HG02884 (cell line): ENCODE measurements around the gene CREB5.
"Not testable (repeated sequence)": the region's sequence is repeated elsewhere in the genome, so short reads cannot be mapped to it uniquely, and the experiment has no call there.

Experiments
- ATAC-seq: cut with Tn5 transposase; IDR thresholded peaks from one replicate; pipeline ENCODE4 v1.9.1; 2021; ENCODE audit warnings: mild to moderate bottlenecking, moderate library complexity; ENCODE audit not compliant: unreplicated experiment

Gene CREB5

DNA sequence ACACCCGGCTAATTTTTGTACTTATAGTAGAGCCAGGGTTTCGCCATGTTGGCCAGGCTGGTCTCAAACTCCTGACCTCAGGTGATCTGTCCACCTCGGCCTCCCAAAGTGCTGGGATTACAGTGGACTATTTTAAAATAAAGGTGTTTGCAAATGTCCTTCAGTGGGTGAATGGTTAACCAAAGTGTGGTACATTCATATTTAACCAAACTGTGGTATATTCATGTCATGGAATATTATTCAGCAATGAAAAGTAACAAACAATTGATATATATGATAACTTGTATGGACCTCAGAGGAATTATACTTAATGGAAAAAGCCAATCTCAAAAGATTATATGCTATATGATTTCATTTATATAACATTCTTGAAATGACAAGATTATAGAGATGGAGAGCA is 190.0 kb downstream of the CREB5 start:
- no peak for ATAC-seq

DNA sequence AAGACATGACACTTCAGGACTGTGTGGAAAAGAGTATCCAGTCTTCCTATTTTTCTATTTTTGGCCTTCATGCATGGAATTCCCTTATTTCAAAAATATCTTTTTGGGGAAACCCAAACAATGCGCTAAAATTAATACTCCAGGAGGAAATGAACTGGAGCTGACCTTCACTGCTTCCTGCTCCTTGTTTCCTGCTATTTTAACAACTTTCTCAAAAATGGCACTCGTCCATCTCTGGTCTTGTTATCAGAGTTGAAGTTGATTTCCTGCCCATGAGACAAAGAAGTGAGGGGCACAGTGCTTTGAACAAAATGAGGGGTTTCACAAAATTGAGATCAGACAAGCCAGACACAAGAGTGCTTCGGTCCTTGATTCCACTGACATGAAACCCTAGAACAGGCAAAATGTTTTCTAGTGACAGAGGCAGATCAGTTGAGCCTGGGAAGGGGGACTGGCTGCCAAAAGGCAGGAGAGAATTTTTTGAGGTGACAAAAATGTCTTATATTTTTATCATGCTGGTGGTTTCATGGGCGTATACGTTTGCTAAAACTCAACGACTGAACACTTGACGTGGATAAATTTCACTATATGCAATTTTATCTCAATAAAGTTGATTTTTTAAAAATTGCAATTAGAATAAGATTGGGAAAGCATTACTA is 193.2 kb downstream of the CREB5 start:
- ATAC-seq = no peak

DNA sequence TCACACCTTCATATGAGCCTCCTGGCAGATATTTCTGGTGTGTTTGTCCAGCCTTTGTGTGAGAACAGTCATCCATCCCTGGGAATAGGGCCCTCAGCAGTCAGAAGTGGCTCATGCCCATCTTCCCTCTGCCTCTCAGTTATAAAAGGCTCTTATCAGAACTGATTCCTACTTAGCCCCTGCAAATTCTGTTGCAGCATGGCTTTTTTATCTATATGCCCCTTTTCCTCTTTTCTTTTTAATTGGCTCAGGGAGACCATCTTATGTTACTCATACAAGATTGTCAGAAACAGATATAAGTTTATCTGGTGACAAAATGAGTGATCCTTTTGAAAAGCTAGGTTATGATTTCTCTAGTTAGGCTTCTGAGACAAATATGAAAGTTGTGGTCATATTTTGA is 194.1 kb downstream of the CREB5 start:
- ATAC-seq = no peak

DNA sequence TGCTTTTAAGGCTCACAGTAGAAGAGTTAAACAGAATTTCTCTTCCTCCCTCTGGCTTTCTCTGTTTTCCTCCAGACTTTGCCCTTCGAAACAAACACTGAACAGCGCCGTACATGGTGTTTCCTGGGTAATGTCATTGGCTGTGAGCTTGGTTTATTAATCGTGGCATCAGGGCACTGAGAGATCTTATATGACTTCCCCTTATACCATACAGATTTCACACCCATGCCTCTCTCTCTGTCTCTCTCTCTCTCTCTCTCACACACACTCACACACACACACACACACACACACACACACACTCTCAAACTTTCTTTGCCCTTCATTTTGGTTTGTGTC is 195.5 kb downstream of the CREB5 start:
- ATAC-seq = no peak

DNA sequence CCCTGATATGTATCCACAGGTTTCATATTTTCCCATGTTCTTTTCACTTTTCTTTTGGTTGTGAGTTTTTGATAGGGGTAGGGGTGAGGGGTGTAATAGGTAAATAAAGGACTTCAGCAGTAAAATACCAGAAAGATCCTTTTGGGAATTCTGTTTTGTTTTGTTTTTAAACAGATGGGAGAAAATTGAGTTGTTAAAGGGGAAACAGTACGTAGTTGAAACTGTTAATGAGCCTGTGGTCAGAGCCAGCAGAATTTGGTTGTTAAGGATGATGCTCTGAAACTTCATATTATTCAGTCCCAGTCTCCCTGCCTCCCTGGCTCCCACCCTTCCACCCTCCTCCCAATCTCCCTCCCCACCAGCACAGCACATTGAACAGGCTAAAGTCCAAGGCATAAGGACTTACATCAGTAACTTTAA is 195.9 kb downstream of the CREB5 start:
- no peak for ATAC-seq

DNA sequence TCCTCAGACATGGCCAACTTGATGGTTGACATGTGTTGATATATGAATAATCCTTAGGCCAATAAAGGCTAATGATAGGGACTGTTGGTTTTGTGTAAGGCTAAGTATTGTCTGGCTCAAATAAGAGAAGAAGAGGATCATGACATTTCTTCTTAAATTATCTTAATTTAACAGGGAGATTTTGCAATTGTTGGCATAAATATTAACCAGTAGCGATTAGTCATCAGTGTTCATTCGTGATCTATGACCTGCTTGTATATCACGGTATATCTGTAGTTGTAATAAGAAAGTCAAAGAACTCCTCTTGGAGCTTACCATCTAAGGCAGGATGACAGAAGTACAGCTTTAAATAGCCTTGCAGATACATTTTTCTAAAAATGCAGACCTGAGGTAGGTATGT is 196.4 kb downstream of the CREB5 start:
- ATAC-seq = no peak

GRCh38 chr7:28609608-28610007 is 197.3 kb downstream of the CREB5 start:
- no peak for ATAC-seq

DNA sequence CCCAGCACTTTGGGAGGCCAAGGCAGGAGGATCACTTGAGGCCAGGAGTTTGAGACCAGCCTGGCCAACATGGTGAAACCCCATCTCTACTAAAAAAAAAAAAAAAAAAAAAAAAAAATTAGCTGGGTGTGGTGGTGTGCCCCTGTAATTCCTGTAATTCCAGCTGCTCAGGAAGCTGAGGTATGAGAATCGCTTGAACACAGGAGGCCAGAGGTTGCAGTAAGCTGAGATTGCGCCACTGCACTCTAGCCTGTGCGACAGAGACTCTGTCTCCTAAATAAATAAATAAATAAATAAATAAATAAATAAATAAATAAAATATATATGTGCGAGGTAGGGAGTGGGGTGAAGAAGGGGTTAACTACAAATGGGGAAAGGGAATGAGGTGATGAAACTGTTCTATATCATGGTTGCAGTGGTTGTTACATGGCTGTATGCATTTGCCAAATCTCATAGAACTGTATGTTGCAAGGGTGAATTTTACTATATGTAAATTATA is 199.1 kb downstream of the CREB5 start:
- not testable (repeated sequence) for ATAC-seq

DNA sequence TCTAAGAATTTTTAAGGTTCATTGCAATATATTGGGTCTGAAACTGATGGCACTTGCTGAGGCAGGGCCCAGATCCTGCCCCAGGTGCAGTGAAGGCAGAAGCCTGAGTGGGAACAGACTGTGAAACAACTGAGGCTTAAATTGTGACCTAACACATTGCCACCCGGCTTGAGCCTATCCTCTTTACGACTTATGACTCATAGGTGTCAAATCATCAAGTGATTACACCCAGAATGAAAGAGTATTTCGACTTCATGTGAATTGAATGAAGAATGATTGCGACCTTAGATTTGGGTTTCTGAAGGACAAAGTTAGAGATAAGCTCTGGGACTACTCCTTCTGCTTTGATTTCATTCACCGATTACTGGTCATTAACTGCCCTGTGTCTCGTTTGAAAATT is 200.9 kb downstream of the CREB5 start:
- no peak for ATAC-seq

DNA sequence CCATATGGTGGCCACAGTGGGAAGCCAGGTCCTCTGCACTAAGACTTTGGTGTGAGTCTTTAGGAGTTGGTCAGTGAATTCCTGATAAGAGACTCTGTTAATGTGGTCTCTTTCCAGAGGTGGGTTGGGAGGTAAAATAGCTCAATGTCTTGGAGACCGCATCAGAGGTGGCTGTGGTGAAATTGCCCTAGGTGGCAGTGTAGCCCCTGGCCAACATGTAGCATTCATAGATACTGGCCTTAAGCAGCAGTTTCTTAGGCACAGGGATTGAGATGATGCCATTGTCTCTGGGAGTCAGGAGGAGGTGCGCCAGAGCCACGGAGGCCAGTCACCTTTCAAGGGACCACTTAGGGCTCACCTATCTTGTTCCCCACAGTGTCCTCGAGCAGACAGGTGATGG is 202.8 kb downstream of the CREB5 start:
- no peak for ATAC-seq

- ATAC-seq = no peak
Observed at GRCh38 chr7:28617308-28617880, 205.1 kb downstream of the CREB5 start.

- no peak for ATAC-seq
Observed at GRCh38 chr7:28618383-28618782, 206.1 kb downstream of the CREB5 start.

DNA sequence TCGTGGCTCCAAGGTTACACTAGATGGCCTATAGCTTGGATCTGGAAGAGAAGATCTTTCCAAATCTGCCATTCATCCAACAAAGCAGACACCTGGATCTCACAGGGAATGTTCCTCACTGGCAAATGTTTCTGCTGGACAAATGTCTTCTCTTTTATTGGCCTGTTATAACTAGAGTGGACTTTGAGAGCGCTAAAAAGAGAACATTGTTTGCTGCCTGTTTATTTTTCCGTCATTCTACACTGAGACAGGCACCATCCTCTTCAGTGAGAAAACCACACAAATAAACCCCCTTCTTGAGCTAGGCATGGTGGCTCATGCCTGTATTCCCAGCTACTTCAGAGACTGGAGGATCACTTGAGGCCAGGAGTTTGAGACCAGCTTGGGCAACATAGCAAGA is 206.9 kb downstream of the CREB5 start:
- no peak for ATAC-seq

DNA sequence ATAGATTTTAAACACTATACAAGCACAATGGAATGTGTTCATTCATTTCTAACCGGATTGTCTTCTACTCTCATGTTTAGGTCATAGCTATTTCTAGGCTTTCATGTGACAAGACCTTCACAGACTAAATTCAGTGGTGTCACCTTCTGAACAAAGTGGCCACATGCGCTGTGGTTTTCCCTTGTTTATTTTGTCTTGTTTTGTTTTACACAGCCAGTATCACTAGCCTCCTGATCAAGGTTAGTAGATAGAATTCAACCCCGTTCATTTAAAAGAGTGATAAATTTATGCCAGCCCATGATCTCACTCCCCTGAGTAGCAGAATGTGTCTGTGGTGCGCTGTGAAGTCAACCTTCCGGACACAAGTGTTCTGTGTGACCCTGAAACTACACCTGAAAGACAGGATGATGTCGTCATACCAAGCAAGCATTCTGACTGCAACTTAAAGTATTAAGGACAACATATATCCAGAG is 209.1 kb downstream of the CREB5 start:
- no peak for ATAC-seq

DNA sequence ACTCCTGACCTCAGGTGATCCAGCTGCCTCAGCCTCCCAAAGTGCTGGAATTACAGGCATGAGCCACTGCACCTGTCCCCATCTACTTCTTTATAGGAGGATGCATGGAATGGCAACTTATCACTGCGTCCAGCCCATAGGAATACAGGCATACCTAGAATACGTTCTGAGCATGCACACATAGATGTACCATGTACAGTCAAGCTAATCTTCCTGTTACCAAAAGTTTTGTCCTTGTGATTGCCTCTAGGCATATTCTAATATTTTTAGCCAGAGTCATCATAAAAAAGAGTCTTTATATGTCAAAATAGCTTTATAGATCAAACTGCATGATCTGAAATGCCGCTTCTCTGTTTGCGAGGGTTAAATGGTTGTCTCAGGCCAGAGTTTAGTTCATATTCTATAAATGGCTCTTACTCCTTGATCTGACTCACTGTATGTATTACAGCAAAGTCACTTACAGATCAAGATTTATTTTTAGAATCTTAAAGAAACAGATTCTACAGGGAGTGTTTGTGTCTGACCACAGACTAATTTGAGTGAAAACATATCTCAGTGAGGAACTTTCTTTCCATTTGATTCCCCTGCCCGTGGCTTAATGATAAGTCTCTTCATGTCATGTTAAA is 210.9 kb downstream of the CREB5 start:
- no peak for ATAC-seq

- no peak for ATAC-seq
Observed at GRCh38 chr7:28623863-28624262, 211.5 kb downstream of the CREB5 start.

- no peak for ATAC-seq
Observed at GRCh38 chr7:28625432-28625831, 213.1 kb downstream of the CREB5 start.

GRCh38 chr7:28626221-28626620 is 213.9 kb downstream of the CREB5 start:
- no peak for ATAC-seq

- ATAC-seq = no peak
Observed at GRCh38 chr7:28626624-28627262, 214.4 kb downstream of the CREB5 start.

DNA sequence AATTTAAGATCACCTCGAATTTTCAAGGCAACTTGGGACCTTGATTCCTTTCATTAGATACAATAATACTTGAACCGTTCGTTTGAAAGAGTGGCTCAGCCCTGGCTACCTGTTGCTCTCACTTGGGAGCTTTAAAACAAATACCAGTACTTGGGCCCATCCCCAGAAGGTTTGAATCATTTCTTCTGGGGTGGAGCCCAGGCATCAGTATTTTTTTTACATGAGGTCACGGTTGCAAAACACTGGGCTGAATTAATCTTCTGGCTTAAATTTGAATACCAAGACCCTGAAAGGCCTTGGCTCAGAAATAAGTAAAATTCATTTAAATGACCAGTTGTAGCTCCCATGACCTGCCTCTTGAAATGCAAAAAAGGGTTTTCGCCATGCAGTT is 214.9 kb downstream of the CREB5 start:
- no peak for ATAC-seq

- no peak for ATAC-seq
Observed at GRCh38 chr7:28627896-28628295, 215.6 kb downstream of the CREB5 start.
